ENCODE data around the gene CHKB.
A peak's percentile ranks its signal among the peaks of the same experiment; 100 is the strongest.

CHKB gene

DNA sequence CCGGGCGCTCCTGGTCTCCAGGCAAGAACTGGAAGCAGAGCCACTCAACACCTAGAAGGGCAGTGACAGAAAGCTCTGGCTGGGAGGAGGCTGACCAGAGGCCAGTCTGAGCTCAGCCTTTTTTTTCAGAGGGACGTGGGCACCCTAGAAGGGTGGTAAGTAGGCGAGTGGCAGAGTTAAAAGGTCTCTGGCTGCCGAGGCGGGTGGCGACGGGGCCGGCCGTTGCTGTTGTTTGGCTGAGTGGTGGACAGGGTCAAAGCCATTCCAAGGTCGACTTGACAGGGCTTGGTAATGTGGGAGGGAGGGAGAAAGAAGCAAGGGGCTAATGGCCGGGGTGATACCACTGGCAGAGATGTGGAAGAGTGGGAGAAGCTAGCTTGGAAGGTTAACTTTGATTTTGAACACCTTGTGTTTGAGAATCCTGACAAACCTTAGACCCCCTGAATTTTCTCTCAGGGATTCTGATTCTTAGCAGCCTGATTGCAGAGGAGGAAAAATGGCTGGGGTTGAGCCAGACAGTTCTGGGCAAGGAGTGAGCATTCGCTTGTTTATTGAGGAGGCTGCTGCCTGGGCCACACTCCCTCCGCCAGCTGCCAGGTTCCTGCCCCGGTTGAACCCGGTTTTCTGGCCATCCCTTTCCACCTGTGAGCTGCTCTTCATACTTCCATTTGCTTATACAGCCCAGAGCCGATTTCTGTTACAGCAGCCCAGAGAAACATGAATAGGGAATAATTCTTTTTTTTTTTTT lies 19.1 kb downstream of the CHKB start:
- H3K4me3 ChIP-seq (ENCODE audit: insufficient read depth, low read depth, low read length), result peak overlapping the region; percentile 59
- WGBS, 2 experiments, result 44 to 45% methylated on average over 17 of the region's 17 CpGs
- peaks cover 20% of the 10 kb centered on the region for H3K27me3 ChIP-seq (ENCODE audit: control insufficient read depth, insufficient read depth, low read length, poor library complexity, severe bottlenecking)
- peaks cover 6% of the 10 kb centered on the region for H3K36me3 ChIP-seq (ENCODE audit: control insufficient read depth, insufficient read depth, low read length)
- no peaks in the 10 kb centered on the region for H3K9me3 ChIP-seq (ENCODE audit: control insufficient read depth, low read length)
- no peaks in the 10 kb centered on the region for H3K4me1 ChIP-seq (ENCODE audit: control insufficient read depth, insufficient read depth, low read length)
- no peak overlapping the region for H3K27ac ChIP-seq (ENCODE audit: insufficient read depth, low read depth, low read length, poor library complexity, severe bottlenecking)

DNA sequence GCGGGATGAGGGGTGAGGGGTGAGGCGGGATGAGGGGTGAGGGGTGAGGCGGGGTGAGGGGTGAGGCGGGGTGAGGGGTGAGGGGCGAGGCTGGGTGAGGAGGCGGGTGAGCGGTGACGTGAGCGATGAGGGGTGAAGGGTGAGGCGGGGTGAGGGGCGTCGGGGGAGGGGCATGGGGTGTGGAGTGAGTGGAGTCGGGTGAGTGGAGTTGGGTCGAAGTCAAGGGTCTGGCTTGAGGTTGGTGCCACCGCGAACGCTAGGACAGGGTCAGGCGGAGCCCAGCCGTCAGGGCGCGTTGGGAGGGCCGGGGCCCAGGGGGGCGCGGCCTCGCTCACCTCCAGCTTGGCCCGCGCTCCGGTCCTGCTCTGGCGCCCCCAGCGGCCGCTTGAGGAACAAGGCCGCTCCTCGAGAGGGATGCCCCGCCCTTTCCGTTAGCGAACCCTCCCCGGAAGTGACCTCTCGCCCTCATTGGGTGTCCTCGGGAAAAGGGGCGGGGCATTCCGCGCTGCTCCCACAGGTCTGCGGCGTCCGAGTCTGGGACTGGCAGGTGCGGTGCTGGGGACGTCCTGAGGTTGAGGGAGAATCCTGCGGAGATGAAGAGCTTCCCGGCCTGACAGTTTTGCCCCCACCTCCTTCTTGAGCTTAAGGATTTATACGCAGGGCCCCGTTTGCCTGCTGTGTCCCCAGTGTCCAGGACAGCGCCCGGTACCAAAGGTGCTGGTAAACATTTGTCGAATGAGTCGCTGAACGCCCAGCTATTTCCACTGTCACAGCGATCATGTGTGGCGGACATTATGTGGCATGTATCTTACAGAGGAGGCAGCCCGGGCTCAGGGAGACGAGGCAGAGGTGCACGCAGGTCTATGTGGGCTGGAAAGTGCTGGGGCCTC lies 19.9 kb downstream of the CHKB start, which contains the start of gene SYCE3:
SYCE3 (minus strand) TSS at position 397 of the 890 bp plus-strand sequence. CDS start 6,514 bp downstream, outside the sequence.
- H3K27ac ChIP-seq (ENCODE audit: insufficient read depth, low read depth, low read length, poor library complexity, severe bottlenecking), result no peak within 1 kb of the TSS
- 8 to 9% methylated on average over 59 of the region's 61 CpGs for WGBS, 2 experiments

DNA sequence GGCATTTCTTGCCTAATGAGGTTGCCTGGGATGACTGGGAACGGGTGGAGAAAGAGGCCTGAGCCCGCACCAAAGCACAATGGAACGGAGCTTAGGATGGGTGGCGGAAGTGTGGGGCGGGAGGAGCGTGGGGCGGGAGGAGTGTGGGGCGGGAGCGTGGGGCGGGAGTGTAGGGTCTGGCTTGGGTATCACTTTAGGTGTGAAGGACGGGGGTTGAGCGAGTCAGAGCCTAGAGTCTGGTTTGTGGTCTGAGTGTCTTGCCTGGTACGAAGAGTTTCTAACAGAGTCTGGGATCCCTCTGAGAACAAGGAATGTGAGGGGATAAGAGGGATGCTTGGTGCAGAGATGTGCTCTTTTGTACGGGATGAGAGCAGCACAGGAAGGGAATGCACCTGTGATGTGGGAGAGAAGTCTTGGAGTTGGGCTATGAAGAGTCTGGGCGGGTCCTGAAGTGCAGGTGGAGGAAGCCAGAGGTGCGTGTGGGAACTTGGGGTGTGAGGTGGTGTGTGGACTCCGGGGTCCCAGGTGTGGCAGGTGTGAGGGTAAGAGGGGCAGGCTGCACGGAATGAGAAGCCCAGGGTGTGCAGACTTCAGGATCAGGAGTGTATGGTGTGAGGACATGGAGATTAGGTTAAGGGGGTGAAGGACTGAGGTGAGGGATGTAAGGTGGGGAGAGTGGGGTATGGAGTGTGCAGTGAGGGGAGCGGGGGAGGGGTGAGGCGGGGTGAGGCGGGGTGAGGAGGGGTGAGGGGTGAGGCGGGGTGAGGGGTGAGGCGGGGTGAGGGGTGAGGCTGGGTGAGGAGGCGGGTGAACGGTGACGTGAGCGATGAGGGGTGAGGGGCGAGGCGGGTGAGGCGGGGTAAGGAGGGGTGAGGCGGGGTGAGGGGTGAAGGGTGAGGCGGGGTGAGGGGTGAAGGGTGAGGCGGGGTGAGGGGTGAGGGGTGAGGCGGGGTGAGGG lies 21.0 kb downstream of the CHKB start:
- no peak overlapping the region for H3K4me3 ChIP-seq (ENCODE audit: insufficient read depth, low read depth, low read length)
- H3K27me3 ChIP-seq (ENCODE audit: control insufficient read depth, insufficient read depth, low read length, poor library complexity, severe bottlenecking), result peaks cover 20% of the 10 kb centered on the region
- H3K36me3 ChIP-seq (ENCODE audit: control insufficient read depth, insufficient read depth, low read length), result no peaks in the 10 kb centered on the region
- no peaks in the 10 kb centered on the region for H3K9me3 ChIP-seq (ENCODE audit: control insufficient read depth, low read length)
- no peak overlapping the region for H3K27ac ChIP-seq (ENCODE audit: insufficient read depth, low read depth, low read length, poor library complexity, severe bottlenecking)
- no peaks in the 10 kb centered on the region for H3K4me1 ChIP-seq (ENCODE audit: control insufficient read depth, insufficient read depth, low read length)
- 83% methylated on average over 21 to 24 of the region's 34 CpGs for WGBS, 2 experiments

More for the DNA sequence above, 19.9 kb downstream of the CHKB start, which contains the start of gene SYCE3:
- peaks cover 3% of the 10 kb centered on the region for H3K36me3 ChIP-seq (ENCODE audit: control insufficient read depth, insufficient read depth, low read length)
- H3K27me3 ChIP-seq (ENCODE audit: control insufficient read depth, insufficient read depth, low read length, poor library complexity, severe bottlenecking), result peaks cover 20% of the 10 kb centered on the region
- H3K4me1 ChIP-seq (ENCODE audit: control insufficient read depth, insufficient read depth, low read length), result no peaks in the 10 kb centered on the region
- H3K9me3 ChIP-seq (ENCODE audit: control insufficient read depth, low read length), result no peaks in the 10 kb centered on the region
- peak within 1 kb of the TSS; percentile 59 for H3K4me3 ChIP-seq (ENCODE audit: insufficient read depth, low read depth, low read length)

DNA sequence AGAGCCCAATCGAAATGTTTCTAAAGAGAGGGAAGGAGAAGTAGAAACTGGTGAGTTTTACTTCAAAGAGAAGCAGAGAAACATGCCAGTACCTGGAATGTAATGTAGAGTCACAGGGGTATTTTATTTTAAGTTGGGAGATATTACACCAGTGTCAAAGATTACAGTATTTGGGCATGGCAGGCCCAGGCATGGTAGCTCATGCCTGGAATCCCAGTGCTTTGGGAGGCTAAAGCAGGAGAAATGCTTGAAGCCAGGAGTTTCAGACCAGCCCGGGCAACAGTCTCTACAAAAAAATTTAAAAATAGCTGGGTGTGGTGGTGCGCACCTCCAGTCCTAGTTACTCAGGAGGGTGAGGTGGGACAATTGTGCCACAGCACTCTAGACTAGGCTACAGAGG lies 22.6 kb downstream of the CHKB start:
- no peaks in the 10 kb centered on the region for H3K4me1 ChIP-seq (ENCODE audit: control insufficient read depth, insufficient read depth, low read length)
- H3K27me3 ChIP-seq (ENCODE audit: control insufficient read depth, insufficient read depth, low read length, poor library complexity, severe bottlenecking), result peaks cover 20% of the 10 kb centered on the region
- H3K27ac ChIP-seq (ENCODE audit: insufficient read depth, low read depth, low read length, poor library complexity, severe bottlenecking), result no peak overlapping the region
- no peaks in the 10 kb centered on the region for H3K36me3 ChIP-seq (ENCODE audit: control insufficient read depth, insufficient read depth, low read length)
- 91 to 93% methylated on average over 3 of the region's 3 CpGs for WGBS, 2 experiments
- H3K4me3 ChIP-seq (ENCODE audit: insufficient read depth, low read depth, low read length), result no peak overlapping the region
- no peaks in the 10 kb centered on the region for H3K9me3 ChIP-seq (ENCODE audit: control insufficient read depth, low read length)

DNA sequence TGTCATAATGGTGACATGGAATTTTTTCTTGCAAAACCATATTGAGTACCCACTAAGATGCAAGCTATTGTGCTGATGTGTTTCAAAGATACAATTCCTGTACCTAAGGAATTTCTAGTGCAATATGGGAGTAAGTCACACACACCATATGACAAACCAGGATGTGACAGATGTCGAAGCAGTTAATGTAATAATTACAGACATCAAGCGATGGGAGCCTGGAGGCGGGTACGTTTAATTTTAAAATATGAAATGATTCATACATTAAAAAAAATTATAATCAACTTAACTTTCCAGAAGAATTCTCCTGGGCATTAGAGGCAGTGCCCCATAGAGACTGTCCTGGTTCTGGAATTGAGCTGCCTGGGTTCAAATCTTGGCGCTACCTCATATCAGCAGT lies 25.9 kb downstream of the CHKB start:
- no peaks in the 10 kb centered on the region for H3K27me3 ChIP-seq (ENCODE audit: control insufficient read depth, insufficient read depth, low read length, poor library complexity, severe bottlenecking)
- 91 to 100% methylated on average over 1 to 5 of the region's 5 CpGs for WGBS, 2 experiments

DNA sequence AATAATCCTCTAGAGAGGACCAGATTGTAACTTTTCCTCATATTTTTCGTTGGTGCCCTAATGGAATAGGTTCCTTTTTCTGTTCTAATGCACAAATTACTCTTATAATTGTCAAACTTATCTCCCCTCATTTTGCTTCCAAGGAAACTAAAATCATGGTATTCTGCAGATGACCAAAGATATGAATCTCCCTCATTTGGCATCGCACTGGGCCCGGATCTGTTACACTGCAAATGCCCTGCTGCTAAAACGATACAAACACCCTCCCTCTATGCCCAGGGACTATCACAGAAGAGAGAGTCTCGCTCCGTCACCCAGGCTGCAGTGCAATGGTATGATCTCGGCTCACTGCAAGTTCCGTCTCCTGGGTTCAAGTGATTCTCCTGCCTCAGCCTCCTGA lies 29.3 kb downstream of the CHKB start:
- WGBS, 2 experiments, result 90 to 93% methylated on average over 8 of the region's 8 CpGs

More for the DNA sequence above, 25.9 kb downstream of the CHKB start:
- Histone ChIP-seq H3K36me3 (ENCODE audit: control insufficient read depth, insufficient read depth, low read length) (no peaks in the 10 kb centered on the region), H3K27ac (ENCODE audit: insufficient read depth, low read depth, low read length, poor library complexity, severe bottlenecking) (no peak overlapping the region), H3K4me3 (ENCODE audit: insufficient read depth, low read depth, low read length) (no peak overlapping the region), H3K4me1 (ENCODE audit: control insufficient read depth, insufficient read depth, low read length) (no peaks in the 10 kb centered on the region), H3K9me3 (ENCODE audit: control insufficient read depth, low read length) (no peaks in the 10 kb centered on the region)

DNA sequence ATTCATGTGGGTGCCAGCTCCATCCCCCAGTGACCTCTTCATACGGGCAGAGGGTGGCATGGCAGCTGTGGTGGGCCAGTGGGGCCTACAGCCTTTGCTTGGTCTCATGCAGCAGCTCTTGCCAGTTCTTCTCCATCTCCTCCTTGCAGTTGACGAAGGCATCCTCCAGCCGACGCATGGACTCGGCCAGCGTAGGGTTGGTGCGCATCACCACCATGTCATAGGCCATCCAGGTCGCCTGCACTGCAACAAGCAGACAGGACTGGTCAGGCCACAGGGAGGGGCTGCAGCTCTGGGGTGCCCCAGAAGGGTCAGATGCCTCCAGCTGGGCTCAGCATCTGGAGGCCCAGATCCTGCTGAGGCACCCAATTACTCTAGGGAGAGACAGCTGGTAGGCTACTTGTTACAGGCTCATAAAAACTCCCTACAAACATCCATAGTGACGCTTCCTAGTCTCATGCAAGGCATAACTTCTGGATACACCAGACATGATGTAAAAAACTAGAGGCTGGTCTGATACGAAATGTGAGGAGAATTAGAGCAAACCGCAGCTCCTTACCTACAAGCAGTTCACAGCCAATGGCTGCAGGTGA lies 31.4 kb downstream of the CHKB start:
- WGBS, 2 experiments, result 95% methylated on average over 11 of the region's 11 CpGs
- no peaks in the 10 kb centered on the region for H3K36me3 ChIP-seq (ENCODE audit: control insufficient read depth, insufficient read depth, low read length)
- no peaks in the 10 kb centered on the region for H3K9me3 ChIP-seq (ENCODE audit: control insufficient read depth, low read length)
- H3K27me3 ChIP-seq (ENCODE audit: control insufficient read depth, insufficient read depth, low read length, poor library complexity, severe bottlenecking), result no peaks in the 10 kb centered on the region
- no peaks in the 10 kb centered on the region for H3K4me1 ChIP-seq (ENCODE audit: control insufficient read depth, insufficient read depth, low read length)
- H3K4me3 ChIP-seq (ENCODE audit: insufficient read depth, low read depth, low read length), result no peak overlapping the region
- no peak overlapping the region for H3K27ac ChIP-seq (ENCODE audit: insufficient read depth, low read depth, low read length, poor library complexity, severe bottlenecking)

More for the DNA sequence above, 29.3 kb downstream of the CHKB start:
- no peaks in the 10 kb centered on the region for H3K36me3 ChIP-seq (ENCODE audit: control insufficient read depth, insufficient read depth, low read length)
- no peak overlapping the region for H3K27ac ChIP-seq (ENCODE audit: insufficient read depth, low read depth, low read length, poor library complexity, severe bottlenecking)
- H3K27me3 ChIP-seq (ENCODE audit: control insufficient read depth, insufficient read depth, low read length, poor library complexity, severe bottlenecking), result no peaks in the 10 kb centered on the region
- H3K4me1 ChIP-seq (ENCODE audit: control insufficient read depth, insufficient read depth, low read length), result no peaks in the 10 kb centered on the region
- no peaks in the 10 kb centered on the region for H3K9me3 ChIP-seq (ENCODE audit: control insufficient read depth, low read length)
- no peak overlapping the region for H3K4me3 ChIP-seq (ENCODE audit: insufficient read depth, low read depth, low read length)

DNA sequence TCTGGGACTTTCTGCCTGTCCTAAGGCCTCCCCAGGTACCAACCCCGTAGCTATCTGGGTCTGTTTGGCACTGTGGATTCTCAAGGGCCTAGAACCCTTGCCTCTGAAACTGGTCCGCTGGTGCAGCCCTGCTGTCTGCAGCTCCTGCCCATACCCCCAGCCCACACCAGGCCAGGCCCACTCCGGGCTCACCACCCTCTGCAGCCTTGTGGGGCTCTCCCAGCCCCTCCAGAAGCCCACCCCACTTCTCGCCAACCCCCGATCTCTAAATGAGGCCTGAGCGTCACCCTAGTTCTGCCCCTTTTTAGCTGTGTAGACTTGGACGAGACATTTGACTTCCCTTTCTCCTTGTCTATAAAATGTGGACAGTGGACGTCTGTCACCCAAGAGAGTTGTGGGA lies 32.3 kb downstream of the CHKB start:
- no peak overlapping the region for H3K4me3 ChIP-seq (ENCODE audit: insufficient read depth, low read depth, low read length)
- H3K9me3 ChIP-seq (ENCODE audit: control insufficient read depth, low read length), result no peaks in the 10 kb centered on the region
- peaks cover 3% of the 10 kb centered on the region for H3K27me3 ChIP-seq (ENCODE audit: control insufficient read depth, insufficient read depth, low read length, poor library complexity, severe bottlenecking)
- no peaks in the 10 kb centered on the region for H3K4me1 ChIP-seq (ENCODE audit: control insufficient read depth, insufficient read depth, low read length)
- H3K27ac ChIP-seq (ENCODE audit: insufficient read depth, low read depth, low read length, poor library complexity, severe bottlenecking), result no peak overlapping the region
- H3K36me3 ChIP-seq (ENCODE audit: control insufficient read depth, insufficient read depth, low read length), result no peaks in the 10 kb centered on the region
- WGBS, 2 experiments, result 91 to 96% methylated on average over 8 of the region's 8 CpGs

DNA sequence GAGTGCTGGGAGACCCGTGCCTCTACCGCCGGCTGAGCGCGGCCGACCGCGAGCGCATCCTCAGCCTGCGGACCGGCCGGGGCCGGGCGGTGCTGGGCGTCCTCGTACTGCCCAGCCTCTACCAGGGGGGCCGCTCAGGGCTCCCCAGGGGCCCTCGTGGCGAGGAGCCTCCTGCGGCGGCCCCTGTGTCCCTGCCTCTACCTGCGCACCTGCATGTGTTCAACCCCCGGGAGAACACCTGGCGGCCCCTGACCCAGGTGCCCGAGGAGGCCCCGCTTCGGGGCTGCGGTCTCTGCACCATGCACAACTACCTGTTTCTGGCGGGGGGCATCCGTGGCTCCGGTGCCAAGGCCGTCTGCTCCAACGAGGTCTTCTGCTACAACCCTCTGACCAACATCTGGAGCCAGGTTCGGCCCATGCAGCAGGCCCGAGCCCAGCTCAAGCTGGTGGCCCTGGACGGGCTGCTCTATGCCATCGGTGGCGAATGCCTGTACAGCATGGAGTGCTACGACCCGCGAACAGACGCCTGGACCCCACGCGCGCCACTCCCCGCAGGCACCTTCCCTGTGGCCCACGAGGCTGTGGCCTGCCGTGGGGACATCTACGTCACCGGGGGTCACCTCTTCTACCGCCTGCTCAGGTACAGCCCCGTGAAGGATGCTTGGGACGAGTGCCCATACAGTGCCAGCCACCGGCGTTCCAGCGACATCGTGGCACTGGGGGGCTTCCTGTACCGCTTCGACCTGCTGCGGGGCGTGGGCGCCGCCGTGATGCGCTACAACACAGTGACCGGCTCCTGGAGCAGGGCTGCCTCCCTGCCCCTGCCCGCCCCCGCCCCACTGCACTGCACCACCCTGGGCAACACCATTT lies 33.5 kb downstream of the CHKB start:
- 94 to 96% methylated on average over 68 of the region's 68 CpGs for WGBS, 2 experiments
- Histone ChIP-seq H3K36me3 (ENCODE audit: control insufficient read depth, insufficient read depth, low read length) (no peaks in the 10 kb centered on the region), H3K4me3 (ENCODE audit: insufficient read depth, low read depth, low read length) (no peak overlapping the region), H3K4me1 (ENCODE audit: control insufficient read depth, insufficient read depth, low read length) (no peaks in the 10 kb centered on the region), H3K27ac (ENCODE audit: insufficient read depth, low read depth, low read length, poor library complexity, severe bottlenecking) (no peak overlapping the region), H3K9me3 (ENCODE audit: control insufficient read depth, low read length) (no peaks in the 10 kb centered on the region), H3K27me3 (ENCODE audit: control insufficient read depth, insufficient read depth, low read length, poor library complexity, severe bottlenecking) (peaks cover 15% of the 10 kb centered on the region)

Data from ectodermal cell (in vitro differentiated cells).